GM23338 (cell line): ENCODE results near the gene NAP1L4. TPM values are rescaled to one million over a fixed set of nuclear protein-coding genes. Genes with fewer than 3 reads are reported as not detected.

ENCODE experiments used
- ATAC-seq: fragments of 200-7000 bp; cut with Tn5 transposase; 3 replicates; pipeline ENCODE4 v1.9.1; 2020
- DNase-seq: peaks from one replicate; pipeline ENCODE4 v3.0.0-alpha.2; 2015; ENCODE audit warnings: low spot score
- H2AFZ ChIP-seq: fragments of 200-600 bp; sonication (generic); 2 replicates; pipeline ENCODE4 v1.8.0; 2016; ENCODE audit warnings: antibody characterized with exemption, mild to moderate bottlenecking, moderate library complexity
- H3F3A ChIP-seq: fragments of 200-600 bp; sonication (generic); replicated peaks from 2 replicates; pipeline ENCODE4 v1.8.0; 2017; ENCODE audit warnings: antibody characterized with exemption, mixed run types, low read depth
- H3K27ac ChIP-seq: fragments of 200-600 bp; sonication (generic); 2 replicates; pipeline ENCODE4 v1.6.1; 2016; ENCODE audit warnings: low read depth
- H3K27me3 ChIP-seq: fragments of 200-600 bp; sonication (generic); 2 replicates; pipeline ENCODE4 v1.8.0; 2016; ENCODE audit warnings: mild to moderate bottlenecking, mixed run types, moderate library complexity; ENCODE audit not compliant: insufficient read depth
- H3K36me3 ChIP-seq: fragments of 200-600 bp; sonication (generic); 2 replicates; pipeline ENCODE4 v1.8.0; 2016; ENCODE audit warnings: mild to moderate bottlenecking; ENCODE audit not compliant: insufficient read depth
- H3K4me1 ChIP-seq: fragments of 200-600 bp; sonication (generic); 2 replicates; pipeline ENCODE4 v1.8.0; 2016; ENCODE audit warnings: mild to moderate bottlenecking, moderate library complexity; ENCODE audit not compliant: insufficient read depth
- H3K4me2 ChIP-seq: fragments of 200-600 bp; sonication (generic); 2 replicates; pipeline ENCODE4 v1.7.1; 2017; ENCODE audit warnings: mixed run types
- H3K4me3 ChIP-seq: fragments of 200-600 bp; sonication (generic); 2 replicates; pipeline ENCODE4 v1.6.1; 2016; ENCODE audit warnings: mixed run types
- H3K79me2 ChIP-seq: fragments of 200-600 bp; sonication (generic); replicated peaks from 2 replicates; pipeline ENCODE4 v1.8.0; 2017; ENCODE audit warnings: mild to moderate bottlenecking; ENCODE audit not compliant: insufficient read depth
- H3K9me2 ChIP-seq: fragments of 200-600 bp; sonication (generic); 2 replicates; pipeline ENCODE4 v1.8.0; 2017; ENCODE audit not compliant: insufficient read depth
- H4K20me1 ChIP-seq: fragments of 200-600 bp; sonication (generic); replicated peaks from 2 replicates; pipeline ENCODE4 v1.8.0; 2017; ENCODE audit warnings: mild to moderate bottlenecking; ENCODE audit not compliant: insufficient read depth
- H3K27ac Mint-ChIP-seq: 2 replicates; pipeline ENCODE4 v1.8.0; 2020; ENCODE audit warnings: inconsistent platforms, mild to moderate bottlenecking, moderate library complexity, mixed read lengths
- H3K27me3 Mint-ChIP-seq: 3 replicates; pipeline ENCODE4 v1.8.0; 2022; ENCODE audit warnings: low read depth, mild to moderate bottlenecking, moderate library complexity, mixed read lengths, inconsistent platforms; ENCODE audit not compliant: insufficient read depth, poor library complexity
- H3K36me3 Mint-ChIP-seq: 3 replicates; pipeline ENCODE4 v1.8.0; 2021; ENCODE audit warnings: low read depth, mild to moderate bottlenecking, inconsistent platforms, moderate library complexity, mixed read lengths
- H3K4me1 Mint-ChIP-seq: 3 replicates; pipeline ENCODE4 v1.8.0; 2020; ENCODE audit warnings: mild to moderate bottlenecking, inconsistent platforms, mixed read lengths
- H3K4me3 Mint-ChIP-seq: 3 replicates; pipeline ENCODE4 v1.8.0; 2021; ENCODE audit warnings: moderate library complexity, mild to moderate bottlenecking, inconsistent platforms, mixed read lengths
- H3K9me3 Mint-ChIP-seq: 3 replicates; pipeline ENCODE4 v1.8.0; 2020; ENCODE audit warnings: moderate library complexity, mild to moderate bottlenecking, inconsistent platforms, mixed read lengths
- EZH2 ChIP-seq: fragments of 200-600 bp; sonication (generic); IDR thresholded peaks from one replicate; pipeline ENCODE4 v1.8.0; 2017; ENCODE audit warnings: antibody characterized with exemption, mild to moderate bottlenecking, low read depth; ENCODE audit not compliant: unreplicated experiment
- JUNB ChIP-seq: IDR thresholded peaks from one replicate; pipeline ENCODE4 v1.6.1; 2016; ENCODE audit warnings: antibody characterized with exemption; ENCODE audit not compliant: unreplicated experiment
- STAT1 ChIP-seq: IDR thresholded peaks from one replicate; pipeline ENCODE4 v1.6.1; 2016; ENCODE audit warnings: antibody characterized with exemption; ENCODE audit not compliant: unreplicated experiment
- ZNF114 ChIP-seq: fragments of 250-450 bp; sonication (Bioruptor Pico); IDR thresholded peaks from 2 replicates; pipeline ENCODE4 v1.5.0; 2020; ENCODE audit warnings: mild to moderate bottlenecking, moderate library complexity
- ZNF331 ChIP-seq: fragments of 250-450 bp; sonication (Bioruptor Pico); IDR thresholded peaks from 2 replicates; pipeline ENCODE4 v1.5.0; 2020; ENCODE audit warnings: low read depth, mild to moderate bottlenecking, moderate library complexity
- polyA plus RNA-seq: library from polyadenylated mRNA; unstranded; fragments of >200 nt; fragmentation: Nextera tagmentation; extraction: Ambion mirVana; gene quantifications from 2 replicates; pipeline ENCODE4 v1.2.1, GENCODE V29; 2016
- total RNA-seq: library from RNA; depleted of rRNA; stranded (reverse); fragments of >200 nt; shearing (Covaris generic); gene quantifications from 2 replicates; pipeline ENCODE4 v1.2.3, GENCODE V29; 2014
- TF ChIP-seq, protein P1 (sequence below), 2 experiments: fragments of 200-600 bp in 1 of 2; sonication (generic) in 1 of 2; conservative IDR thresholded peaks; 2 replicates each; pipeline versions ENCODE4 v1.5.1 to v1.6.1; 2016 to 2017; ENCODE audit warnings: antibody characterized with exemption in 2 of 2, low read depth in 2 of 2, mild to moderate bottlenecking in 2 of 2, moderate library complexity in 1 of 2
- TF ChIP-seq, protein P2 (sequence below): fragments of 250-450 bp; sonication (Bioruptor Pico); IDR thresholded peaks from 2 replicates; pipeline ENCODE4 v1.5.0; 2020; ENCODE audit warnings: mild to moderate bottlenecking, moderate library complexity
- TF ChIP-seq, protein P3 (sequence below): IDR thresholded peaks from one replicate; pipeline ENCODE4 v1.6.1; 2018; ENCODE audit warnings: antibody characterized with exemption; ENCODE audit not compliant: unreplicated experiment

NAP1L4 gene
- total and polyA plus RNA-seq, 2 experiments from 2014 or later = 181 to 189 TPM

DNA sequence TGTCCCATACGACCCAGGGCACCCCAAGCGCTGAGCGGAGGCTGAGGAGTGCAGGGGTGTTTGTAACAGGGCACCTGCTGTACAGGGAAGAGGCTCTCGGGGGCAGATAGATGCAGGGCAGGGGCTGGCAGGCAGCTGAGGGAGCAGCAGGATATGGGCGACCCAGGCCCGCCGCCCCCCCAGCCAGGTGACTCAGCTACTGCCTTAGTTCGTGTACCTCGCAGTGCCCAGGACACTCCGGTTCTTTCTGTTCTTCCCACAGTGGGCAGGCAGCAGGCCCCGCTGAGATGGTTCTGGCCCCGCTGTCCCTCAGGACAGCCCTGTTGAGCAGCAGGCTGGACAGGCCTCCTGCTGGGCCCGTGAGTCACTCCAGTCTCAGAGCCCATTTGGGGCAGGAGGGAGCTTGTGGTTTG lies 79.1 kb downstream of the NAP1L4 start (continued):
- TF ChIP-seq, protein P1, sequence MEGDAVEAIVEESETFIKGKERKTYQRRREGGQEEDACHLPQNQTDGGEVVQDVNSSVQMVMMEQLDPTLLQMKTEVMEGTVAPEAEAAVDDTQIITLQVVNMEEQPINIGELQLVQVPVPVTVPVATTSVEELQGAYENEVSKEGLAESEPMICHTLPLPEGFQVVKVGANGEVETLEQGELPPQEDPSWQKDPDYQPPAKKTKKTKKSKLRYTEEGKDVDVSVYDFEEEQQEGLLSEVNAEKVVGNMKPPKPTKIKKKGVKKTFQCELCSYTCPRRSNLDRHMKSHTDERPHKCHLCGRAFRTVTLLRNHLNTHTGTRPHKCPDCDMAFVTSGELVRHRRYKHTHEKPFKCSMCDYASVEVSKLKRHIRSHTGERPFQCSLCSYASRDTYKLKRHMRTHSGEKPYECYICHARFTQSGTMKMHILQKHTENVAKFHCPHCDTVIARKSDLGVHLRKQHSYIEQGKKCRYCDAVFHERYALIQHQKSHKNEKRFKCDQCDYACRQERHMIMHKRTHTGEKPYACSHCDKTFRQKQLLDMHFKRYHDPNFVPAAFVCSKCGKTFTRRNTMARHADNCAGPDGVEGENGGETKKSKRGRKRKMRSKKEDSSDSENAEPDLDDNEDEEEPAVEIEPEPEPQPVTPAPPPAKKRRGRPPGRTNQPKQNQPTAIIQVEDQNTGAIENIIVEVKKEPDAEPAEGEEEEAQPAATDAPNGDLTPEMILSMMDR (conservative IDR thresholded peaks at IDR 0.05; ENCODE audit: low read depth in 2 of 2) = no peak
- TF ChIP-seq, protein P2, sequence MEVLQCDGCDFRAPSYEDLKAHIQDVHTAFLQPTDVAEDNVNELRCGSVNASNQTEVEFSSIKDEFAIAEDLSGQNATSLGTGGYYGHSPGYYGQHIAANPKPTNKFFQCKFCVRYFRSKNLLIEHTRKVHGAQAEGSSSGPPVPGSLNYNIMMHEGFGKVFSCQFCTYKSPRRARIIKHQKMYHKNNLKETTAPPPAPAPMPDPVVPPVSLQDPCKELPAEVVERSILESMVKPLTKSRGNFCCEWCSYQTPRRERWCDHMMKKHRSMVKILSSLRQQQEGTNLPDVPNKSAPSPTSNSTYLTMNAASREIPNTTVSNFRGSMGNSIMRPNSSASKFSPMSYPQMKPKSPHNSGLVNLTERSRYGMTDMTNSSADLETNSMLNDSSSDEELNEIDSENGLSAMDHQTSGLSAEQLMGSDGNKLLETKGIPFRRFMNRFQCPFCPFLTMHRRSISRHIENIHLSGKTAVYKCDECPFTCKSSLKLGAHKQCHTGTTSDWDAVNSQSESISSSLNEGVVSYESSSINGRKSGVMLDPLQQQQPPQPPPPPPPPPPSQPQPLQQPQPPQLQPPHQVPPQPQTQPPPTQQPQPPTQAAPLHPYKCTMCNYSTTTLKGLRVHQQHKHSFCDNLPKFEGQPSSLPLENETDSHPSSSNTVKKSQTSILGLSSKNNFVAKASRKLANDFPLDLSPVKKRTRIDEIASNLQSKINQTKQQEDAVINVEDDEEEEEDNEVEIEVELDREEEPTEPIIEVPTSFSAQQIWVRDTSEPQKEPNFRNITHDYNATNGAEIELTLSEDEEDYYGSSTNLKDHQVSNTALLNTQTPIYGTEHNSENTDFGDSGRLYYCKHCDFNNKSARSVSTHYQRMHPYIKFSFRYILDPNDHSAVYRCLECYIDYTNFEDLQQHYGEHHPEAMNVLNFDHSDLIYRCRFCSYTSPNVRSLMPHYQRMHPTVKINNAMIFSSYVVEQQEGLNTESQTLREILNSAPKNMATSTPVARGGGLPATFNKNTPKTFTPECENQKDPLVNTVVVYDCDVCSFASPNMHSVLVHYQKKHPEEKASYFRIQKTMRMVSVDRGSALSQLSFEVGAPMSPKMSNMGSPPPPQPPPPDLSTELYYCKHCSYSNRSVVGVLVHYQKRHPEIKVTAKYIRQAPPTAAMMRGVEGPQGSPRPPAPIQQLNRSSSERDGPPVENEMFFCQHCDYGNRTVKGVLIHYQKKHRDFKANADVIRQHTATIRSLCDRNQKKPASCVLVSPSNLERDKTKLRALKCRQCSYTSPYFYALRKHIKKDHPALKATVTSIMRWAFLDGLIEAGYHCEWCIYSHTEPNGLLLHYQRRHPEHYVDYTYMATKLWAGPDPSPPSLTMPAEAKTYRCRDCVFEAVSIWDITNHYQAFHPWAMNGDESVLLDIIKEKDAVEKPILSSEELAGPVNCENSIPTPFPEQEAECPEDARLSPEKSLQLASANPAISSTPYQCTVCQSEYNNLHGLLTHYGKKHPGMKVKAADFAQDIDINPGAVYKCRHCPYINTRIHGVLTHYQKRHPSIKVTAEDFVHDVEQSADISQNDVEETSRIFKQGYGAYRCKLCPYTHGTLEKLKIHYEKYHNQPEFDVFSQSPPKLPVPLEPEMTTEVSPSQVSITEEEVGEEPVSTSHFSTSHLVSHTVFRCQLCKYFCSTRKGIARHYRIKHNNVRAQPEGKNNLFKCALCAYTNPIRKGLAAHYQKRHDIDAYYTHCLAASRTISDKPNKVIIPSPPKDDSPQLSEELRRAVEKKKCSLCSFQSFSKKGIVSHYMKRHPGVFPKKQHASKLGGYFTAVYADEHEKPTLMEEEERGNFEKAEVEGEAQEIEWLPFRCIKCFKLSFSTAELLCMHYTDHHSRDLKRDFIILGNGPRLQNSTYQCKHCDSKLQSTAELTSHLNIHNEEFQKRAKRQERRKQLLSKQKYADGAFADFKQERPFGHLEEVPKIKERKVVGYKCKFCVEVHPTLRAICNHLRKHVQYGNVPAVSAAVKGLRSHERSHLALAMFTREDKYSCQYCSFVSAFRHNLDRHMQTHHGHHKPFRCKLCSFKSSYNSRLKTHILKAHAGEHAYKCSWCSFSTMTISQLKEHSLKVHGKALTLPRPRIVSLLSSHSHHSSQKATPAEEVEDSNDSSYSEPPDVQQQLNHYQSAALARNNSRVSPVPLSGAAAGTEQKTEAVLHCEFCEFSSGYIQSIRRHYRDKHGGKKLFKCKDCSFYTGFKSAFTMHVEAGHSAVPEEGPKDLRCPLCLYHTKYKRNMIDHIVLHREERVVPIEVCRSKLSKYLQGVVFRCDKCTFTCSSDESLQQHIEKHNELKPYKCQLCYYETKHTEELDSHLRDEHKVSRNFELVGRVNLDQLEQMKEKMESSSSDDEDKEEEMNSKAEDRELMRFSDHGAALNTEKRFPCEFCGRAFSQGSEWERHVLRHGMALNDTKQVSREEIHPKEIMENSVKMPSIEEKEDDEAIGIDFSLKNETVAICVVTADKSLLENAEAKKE (CRISPR knock-in tag) = no peak
- TF ChIP-seq ZNF114 (no peak), ZNF331 (no peak)

DNA sequence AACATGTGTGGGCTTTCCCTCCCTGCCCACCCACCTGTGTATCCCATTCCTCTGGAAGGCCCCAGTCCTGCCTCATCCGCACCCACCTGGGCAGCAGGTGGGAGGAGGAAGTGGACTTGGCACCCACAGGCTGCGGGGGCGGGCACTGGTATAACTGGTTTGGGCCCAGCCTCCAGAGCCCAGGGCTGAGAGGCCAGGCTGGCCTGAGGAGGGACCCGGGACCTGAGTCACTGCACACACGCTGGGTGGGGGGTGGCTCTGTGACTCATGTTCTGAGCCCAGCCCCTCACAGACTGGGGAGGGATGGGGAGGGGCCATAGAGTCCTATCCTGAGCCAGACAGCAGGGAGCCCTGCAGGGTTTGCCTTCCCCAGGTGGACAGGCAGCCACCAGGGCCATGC lies 79.6 kb downstream of the NAP1L4 start:
- Histone ChIP-seq H3K4me3 (no peak overlapping the region), H3K9me2 (no peaks in the 10 kb centered on the region), H3K27me3 (no peaks in the 10 kb centered on the region), H3K79me2 (no peaks in the 10 kb centered on the region), H3F3A (0 out of 2 replicates have a peak, but pooled peaks cover 3% of the 10 kb centered on the region), H3K4me2 (no peak overlapping the region), H2AFZ (no peak overlapping the region), H3K4me1 (no peaks in the 10 kb centered on the region), H3K36me3 (no peaks in the 10 kb centered on the region), H3K27ac (no peak overlapping the region), H4K20me1 (no peaks in the 10 kb centered on the region)
- no peak for TF ChIP-seq JUNB
- TF ChIP-seq, protein P3, sequence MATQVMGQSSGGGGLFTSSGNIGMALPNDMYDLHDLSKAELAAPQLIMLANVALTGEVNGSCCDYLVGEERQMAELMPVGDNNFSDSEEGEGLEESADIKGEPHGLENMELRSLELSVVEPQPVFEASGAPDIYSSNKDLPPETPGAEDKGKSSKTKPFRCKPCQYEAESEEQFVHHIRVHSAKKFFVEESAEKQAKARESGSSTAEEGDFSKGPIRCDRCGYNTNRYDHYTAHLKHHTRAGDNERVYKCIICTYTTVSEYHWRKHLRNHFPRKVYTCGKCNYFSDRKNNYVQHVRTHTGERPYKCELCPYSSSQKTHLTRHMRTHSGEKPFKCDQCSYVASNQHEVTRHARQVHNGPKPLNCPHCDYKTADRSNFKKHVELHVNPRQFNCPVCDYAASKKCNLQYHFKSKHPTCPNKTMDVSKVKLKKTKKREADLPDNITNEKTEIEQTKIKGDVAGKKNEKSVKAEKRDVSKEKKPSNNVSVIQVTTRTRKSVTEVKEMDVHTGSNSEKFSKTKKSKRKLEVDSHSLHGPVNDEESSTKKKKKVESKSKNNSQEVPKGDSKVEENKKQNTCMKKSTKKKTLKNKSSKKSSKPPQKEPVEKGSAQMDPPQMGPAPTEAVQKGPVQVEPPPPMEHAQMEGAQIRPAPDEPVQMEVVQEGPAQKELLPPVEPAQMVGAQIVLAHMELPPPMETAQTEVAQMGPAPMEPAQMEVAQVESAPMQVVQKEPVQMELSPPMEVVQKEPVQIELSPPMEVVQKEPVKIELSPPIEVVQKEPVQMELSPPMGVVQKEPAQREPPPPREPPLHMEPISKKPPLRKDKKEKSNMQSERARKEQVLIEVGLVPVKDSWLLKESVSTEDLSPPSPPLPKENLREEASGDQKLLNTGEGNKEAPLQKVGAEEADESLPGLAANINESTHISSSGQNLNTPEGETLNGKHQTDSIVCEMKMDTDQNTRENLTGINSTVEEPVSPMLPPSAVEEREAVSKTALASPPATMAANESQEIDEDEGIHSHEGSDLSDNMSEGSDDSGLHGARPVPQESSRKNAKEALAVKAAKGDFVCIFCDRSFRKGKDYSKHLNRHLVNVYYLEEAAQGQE = no peak
- TF ChIP-seq EZH2 = no peak
- TF ChIP-seq STAT1 = no peak
- DNase-seq (no peak), ATAC-seq (peak; percentile 33)
- Mint-ChIP-seq H3K27ac (no peak overlapping the region), H3K36me3 (no peaks in the 10 kb centered on the region; the same call in 2 of the 3 replicates), H3K27me3 (peaks cover 13% of the 10 kb centered on the region), H3K4me3 (no peak overlapping the region), H3K9me3 (no peaks in the 10 kb centered on the region), H3K4me1 (peaks cover 17% of the 10 kb centered on the region)
